NCI-H2196 (cell line): ENCODE results near the gene MAGEF1.

Source experiments
- DNase-seq: peaks from one replicate; lab custom pipeline; 2025; ENCODE audit not compliant: unreplicated experiment; lab: John Stamatoyannopoulos, UW

Gene MAGEF1

DNA sequence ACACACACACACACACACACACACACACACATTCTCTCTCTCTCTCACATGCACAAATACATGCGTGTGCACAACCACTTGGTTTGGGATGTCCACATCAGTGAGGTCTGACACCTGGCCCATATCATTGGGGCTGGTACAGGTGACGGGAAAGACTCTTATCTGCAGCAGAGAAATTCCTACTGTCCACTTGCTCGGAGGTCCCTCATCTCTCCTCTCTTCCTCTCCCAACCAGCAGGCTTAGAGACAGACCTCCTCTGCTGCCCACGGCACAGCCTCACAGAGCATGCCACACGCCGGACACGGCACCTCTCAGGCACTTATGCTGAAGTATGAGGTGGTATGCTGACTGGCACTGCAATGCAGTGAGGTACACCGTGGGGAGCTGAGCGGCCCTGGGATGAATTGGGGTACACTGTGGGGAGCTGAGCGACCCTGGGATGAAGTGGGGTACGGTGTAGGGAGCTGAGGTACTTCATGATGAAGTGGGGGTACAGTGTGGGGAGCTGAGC is 41.7 kb downstream of the MAGEF1 start:
- DNase-seq: no peak

DNA sequence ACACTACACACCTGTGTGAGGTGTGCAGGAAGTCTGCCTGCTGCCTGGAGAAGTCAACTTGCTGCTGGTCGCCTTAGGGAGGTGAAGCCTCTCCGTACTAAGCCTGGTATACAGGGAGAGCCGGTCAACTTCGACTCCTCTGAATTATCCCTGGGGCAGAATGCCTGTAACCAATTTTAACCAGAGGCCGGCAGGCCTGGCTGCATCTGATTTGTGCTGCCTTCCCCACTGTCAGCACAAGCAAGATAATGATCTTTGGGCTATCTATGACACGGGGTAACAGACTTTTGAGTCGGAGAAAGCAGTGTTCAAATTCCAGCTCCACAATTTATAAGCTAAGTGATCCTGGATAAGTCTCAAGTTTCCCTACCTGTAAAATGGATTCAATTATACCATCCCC is 42.3 kb downstream of the MAGEF1 start:
- DNase-seq: no peak

DNA sequence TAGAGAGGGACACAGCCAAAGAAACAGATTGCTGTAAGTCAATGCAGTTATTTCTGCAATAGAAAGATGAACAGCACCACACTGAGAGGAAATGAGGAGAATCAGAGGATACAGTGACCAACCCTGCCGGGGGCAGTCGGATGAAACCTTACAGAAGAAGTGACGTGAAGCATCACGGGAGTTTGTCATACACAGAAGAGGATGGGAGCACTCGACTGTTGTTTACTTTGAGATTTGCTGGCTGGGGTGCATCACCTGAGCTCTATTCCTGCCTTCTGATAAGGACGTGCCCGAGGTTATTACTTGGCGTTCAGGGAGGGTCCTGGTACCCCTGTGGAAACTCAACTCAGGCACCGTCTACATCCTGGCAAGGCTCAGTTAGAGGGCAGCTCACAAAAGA is 45.4 kb downstream of the MAGEF1 start:
- DNase-seq: no peak

DNA sequence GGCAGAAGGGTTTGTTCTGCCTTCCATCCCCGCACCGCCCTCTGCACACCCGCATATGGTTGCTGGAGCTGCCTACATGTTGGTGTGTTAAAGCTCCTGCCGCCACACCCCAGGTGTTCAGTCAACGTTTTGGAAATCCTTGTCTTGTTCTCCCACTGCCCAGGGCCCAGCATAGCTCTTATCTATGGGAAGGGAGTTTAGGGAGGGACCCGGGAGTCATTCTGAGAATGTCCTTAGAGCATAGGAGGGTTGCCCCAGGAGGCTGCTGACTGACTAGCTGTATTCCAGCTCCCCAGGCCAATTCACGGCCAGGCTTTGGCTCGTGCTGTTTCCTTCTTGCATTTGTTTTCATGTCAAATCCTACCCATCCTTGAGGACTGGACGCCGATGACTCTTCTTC is 46.8 kb downstream of the MAGEF1 start:
- DNase-seq: no peak

DNA sequence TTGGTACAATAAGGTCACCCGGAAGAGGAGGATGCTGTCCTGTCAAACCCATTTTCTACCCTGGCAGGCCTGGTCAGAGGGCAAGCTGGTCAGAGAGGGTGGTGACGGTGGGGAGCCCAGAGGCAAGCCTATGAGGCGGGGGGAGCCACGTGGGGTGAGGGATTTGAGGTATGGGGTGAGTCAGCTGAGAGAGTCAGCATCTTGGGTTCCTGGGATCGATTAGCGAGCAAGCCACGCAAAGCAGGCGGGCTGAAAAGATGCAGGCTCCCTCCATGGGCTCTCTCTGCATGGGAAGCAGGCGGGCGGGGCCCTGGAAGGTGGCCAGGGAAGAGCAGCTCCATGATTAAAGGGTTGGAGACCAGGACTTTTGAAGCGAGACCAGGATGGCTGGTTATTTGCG is 48.1 kb downstream of the MAGEF1 start:
- no peak for DNase-seq

DNA sequence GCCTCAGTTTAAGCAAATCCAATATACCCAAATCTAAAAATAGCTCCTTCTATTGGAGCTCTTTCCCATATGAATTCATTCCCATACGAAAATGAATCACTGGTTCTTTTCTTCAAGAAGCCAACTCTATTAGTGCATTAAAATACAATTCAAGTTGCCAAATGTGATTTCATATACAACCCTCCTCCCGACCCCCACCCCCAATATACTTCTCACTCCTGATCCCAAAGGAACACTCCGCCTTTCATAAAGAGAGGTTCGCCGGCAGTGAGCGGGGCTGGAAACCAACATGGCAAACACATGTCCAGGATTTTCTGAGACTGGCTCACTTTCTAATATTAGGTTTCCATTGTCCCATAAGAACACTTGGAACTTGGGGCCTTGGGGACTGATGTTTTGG is 48.5 kb downstream of the MAGEF1 start:
- no peak for DNase-seq

DNA sequence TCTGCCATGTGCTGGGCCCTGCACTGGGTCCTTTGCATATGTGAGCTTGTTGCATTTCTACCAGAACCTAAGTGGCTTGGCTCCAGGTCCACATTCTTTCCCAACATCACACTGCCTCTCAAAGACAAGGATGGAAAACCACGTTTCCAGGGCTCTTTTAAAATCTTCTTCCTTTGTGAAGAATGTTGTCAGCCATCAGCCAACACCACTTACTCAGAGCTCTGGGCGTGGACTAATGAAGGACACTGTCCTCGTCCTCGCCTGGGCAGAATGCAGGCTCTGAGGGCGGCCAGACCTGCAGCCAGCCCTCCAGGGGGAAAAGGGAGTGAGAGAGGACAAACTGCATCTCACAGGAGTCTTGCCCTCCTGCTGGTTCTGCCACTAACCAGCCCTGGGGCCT is 49.7 kb downstream of the MAGEF1 start:
- no peak for DNase-seq

DNA sequence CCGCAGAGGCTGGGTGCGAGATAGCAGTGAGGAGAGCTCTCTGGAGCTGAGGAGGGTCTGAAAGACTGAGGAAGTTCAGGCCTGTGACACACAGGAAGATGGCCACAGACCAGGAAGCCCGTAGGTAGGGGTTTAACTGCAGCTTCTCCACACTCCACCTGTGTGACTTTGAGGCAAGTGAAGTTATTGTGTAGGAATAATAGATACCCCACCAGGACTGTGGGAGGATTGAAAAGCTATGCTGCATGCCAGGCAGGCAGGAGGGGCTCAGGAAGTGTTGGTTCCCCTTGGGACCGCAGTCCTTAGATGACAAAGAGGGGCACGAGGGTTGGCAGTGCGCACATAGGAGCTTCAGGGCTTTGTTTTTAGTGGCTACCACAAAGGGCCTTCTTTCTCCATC is 50.9 kb downstream of the MAGEF1 start:
- DNase-seq: no peak
